ENCODE measurements around the gene INPP5A.
"Not testable (repeated sequence)": the region's sequence is repeated elsewhere in the genome, so short reads cannot be mapped to it uniquely, and the experiment has no call there.

Gene INPP5A

GRCh38 chr10:132810807-132811700, 273.5 kb downstream of the INPP5A start:
- DNase-seq: no peak

- no peak for DNase-seq
These were observed 274.4 kb downstream of the INPP5A start for GRCh38 chr10:132811891-132812481.

DNA sequence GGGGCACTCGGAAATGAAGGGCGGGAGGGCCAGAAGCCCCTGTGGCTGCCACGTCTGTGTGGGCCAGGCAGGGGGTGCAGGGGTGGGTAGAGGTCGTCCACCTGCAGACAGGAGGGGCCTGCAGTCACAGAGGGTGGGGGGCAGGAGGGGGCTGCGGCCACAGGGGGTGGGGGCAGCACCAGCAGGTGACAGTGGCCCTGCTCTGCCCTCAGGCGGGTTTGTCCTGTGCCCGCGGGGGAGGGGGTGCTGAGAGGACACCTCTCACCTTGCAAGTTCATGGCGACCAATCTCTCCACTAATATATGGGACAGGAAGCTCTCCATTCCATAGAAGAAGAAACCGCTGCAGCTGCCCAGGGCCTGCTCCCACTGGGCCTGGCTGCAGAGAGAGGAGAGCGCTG, 274.9 kb downstream of the INPP5A start:
- no peak for DNase-seq

GRCh38 chr10:132813001-132813401, 275.4 kb downstream of the INPP5A start:
- no peak for DNase-seq

DNA sequence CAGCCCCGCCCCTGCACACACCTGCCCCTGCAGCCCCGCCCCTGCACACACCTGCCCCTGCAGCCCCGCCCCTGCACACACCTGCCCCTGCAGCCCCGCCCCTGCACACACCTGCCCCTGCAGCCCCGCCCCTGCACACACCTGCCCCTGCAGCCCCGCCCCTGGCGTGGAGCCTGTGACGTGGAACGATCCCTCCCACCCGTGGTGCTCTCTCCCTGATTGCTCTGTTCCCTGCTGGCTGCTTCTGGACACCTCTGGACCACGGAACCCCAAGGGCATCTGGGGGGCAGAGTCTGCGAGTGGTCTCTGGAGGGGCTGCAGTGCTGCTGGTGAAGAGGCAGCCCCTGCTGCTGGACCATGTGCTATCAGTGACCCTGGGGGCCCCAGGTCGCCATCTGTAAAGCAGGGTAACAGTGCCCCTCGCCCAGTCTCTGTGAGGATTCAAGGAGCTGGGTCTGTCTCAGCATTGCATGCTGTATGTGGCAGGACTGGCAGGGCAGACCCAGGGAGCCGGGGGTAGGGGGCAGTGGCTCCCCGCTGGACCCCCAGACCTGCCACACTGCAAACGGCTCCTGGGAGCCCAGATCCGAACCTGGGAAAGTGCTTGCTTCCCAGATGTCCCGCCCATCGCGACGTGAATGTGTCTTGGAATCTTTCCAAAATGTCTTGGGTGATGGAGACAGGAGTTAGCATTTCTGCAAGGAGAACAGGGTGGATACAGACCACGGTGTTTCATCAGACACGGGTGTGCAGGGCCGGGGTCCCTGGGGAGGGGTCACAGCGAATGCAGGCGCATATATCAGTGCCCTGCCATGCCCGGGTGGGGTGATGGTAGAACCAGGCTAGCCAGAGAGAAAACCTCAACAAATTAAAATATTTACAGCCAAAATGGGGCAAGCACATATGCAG, 276.2 kb downstream of the INPP5A start:
- no peak for DNase-seq

- no peak for DNase-seq
These were observed 276.9 kb downstream of the INPP5A start for GRCh38 chr10:132814469-132814856.

DNA sequence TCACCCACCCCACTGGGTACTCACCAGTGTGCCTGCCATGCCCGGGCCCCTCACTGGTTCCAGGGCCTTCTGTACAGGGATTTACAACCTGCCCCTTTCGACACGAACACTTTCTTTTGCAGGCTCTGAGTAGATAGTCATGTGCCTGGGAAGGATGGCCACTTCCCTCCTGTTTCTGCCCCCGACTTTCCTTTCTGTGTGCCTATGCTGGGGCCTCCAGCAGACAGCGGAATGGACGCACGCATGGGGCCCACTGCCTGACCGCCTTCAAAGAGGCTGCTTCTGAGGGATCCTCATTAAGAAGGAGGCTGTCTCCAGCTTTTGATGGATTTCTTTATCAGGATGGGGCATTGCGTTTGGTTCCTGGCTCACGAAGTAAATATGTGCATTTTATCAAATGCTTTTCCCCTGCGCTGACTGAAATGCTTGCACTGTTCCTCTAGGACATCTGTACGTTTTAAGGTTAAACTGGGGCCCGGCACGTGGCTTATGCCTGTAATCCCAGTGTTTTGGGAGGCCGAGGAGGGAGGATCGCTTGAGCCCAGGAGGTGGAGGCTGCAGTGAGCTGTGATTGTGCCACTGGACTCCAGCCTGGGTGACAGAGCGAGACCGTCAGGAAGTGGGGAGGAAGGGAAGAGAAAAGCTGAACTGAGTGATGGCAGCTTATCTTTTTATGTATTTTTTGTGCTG, 277.7 kb downstream of the INPP5A start:
- DNase-seq: no peak

GRCh38 chr10:132816718-132817117, 279.1 kb downstream of the INPP5A start:
- no peak for DNase-seq

DNA sequence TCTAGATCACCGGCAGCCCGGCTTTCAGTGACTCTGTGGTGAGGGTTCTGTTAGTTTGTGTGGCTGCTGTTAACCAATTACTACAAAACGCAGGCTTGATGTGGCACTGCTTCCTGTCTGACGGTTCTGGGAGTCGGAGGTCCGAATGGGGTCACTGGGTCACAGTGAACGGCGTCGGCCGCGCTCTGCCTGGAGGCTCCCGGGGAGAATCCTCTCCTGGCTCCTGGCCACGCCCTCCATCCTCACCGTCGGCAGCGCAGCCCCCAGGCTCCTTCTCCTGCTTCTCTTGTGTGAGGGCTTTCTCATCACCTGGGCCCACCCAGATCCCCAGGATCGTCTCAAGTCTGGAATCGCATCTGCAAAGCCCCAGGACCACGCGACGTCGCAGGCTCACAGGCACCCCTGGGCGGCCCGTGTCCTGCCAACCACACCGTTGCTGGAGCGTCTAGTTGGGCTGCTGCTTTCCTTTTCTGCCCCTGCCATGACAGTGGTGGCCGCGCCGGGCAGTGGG, 280.2 kb downstream of the INPP5A start:
- DNase-seq: no peak

DNA sequence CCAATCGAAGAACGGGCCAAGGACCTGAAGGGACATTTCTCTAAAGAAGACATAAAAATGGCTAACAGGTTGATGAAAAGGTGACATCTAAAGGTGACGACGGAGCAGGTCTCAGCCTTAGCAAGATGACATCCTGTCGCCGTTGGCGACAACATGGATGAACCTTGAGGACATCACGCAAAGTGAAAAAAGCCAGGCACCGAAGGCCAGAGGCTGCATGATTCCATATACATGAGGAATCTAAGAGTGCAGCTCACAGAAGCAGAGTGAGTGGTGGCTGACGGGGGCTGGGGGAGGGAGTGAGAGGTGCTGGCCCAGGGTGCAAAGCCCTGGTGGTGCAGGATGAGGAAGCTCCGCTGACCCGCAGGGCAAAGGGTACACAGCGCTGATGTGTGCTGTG, 282.5 kb downstream of the INPP5A start:
- no peak for DNase-seq

DNA sequence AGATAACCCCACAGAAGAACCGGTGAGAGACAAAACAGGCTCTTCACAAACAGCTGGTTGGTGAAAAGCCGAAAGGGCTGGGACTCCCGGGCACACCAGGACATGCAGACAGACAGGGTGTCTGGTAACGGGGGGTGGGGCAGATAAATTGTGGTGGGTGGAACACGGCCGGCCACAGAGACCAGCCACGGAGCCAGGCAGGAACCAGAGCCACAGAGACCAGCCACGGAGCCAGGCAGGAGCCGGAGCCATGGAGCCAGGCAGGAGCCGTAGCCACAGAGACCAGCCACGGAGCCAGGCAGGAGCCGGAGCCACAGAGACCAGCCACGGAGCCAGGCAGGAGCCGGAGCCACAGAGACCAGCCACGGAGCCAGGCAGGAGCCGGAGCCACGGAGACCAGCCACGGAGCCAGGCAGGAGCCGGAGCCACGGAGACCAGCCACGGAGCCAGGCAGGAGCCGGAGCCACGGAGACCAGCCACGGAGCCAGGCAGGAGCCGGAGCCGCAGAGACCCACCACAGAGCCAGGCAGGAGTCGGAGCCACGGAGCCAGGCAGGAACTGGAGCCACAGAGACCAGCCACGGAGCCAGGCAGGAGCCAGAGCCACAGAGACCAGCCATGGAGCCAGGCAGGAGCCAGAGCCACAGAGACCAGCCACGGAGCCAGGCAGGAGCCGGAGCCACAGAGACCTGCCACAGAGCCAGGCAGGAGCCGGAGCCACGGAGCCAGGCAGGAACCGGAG, 288.4 kb downstream of the INPP5A start:
- not testable (repeated sequence) for DNase-seq

GRCh38 chr10:132826524-132827422, 289.2 kb downstream of the INPP5A start:
- no peak for DNase-seq

- DNase-seq: no peak
These were observed 289.8 kb downstream of the INPP5A start for GRCh38 chr10:132827423-132827789.

- DNase-seq: no peak
These were observed 290.4 kb downstream of the INPP5A start for GRCh38 chr10:132827861-132828539.

- DNase-seq: no peak
These were observed 291.1 kb downstream of the INPP5A start for GRCh38 chr10:132828681-132829080.

- DNase-seq: no peak
These were observed 291.8 kb downstream of the INPP5A start for GRCh38 chr10:132829403-132829802.

GRCh38 chr10:132832186-132832969, 294.8 kb downstream of the INPP5A start:
- no peak for DNase-seq

Data from hippocampal formation (tissue), 2 donors.